HG03196 (cell line): ENCODE data around the gene TBC1D14.

Source experiments
- ATAC-seq: cut with Tn5 transposase; IDR thresholded peaks from one replicate; pipeline ENCODE4 v1.9.1; 2021; ENCODE audit not compliant: unreplicated experiment

The TBC1D14 gene

GRCh38 chr4:6944301-6945051, 34.9 kb downstream of the TBC1D14 start:
- ATAC-seq: no peak

GRCh38 chr4:6945052-6945409, 35.4 kb downstream of the TBC1D14 start:
- no peak for ATAC-seq

GRCh38 chr4:6946497-6946896, 36.9 kb downstream of the TBC1D14 start:
- no peak for ATAC-seq

- no peak for ATAC-seq
Measured at GRCh38 chr4:6948134-6948460, 38.5 kb downstream of the TBC1D14 start.

- no peak for ATAC-seq
Measured at GRCh38 chr4:6951880-6952381, 42.3 kb downstream of the TBC1D14 start.

- ATAC-seq: no peak
Measured at GRCh38 chr4:6953751-6954380, 44.2 kb downstream of the TBC1D14 start.

- no peak for ATAC-seq
Measured at GRCh38 chr4:6955261-6955911, 45.8 kb downstream of the TBC1D14 start.

GRCh38 chr4:6956087-6956433, 46.4 kb downstream of the TBC1D14 start:
- ATAC-seq: no peak

GRCh38 chr4:6956434-6957147, 47.0 kb downstream of the TBC1D14 start:
- ATAC-seq: no peak

- no peak for ATAC-seq
Measured at GRCh38 chr4:6957148-6957520, 47.5 kb downstream of the TBC1D14 start.

GRCh38 chr4:6957994-6958393, 48.4 kb downstream of the TBC1D14 start:
- no peak for ATAC-seq

- no peak for ATAC-seq
Measured at GRCh38 chr4:6959261-6959660, 49.6 kb downstream of the TBC1D14 start.

- ATAC-seq: no peak
Measured at GRCh38 chr4:6960154-6960553, 50.5 kb downstream of the TBC1D14 start.

GRCh38 chr4:6960628-6961412, 51.2 kb downstream of the TBC1D14 start:
- no peak for ATAC-seq

- ATAC-seq: no peak
Measured at GRCh38 chr4:6961496-6962210, 52.0 kb downstream of the TBC1D14 start.

- no peak for ATAC-seq
Measured at GRCh38 chr4:6962211-6963041, 52.8 kb downstream of the TBC1D14 start.

GRCh38 chr4:6963139-6963611, 53.5 kb downstream of the TBC1D14 start:
- ATAC-seq: no peak

- ATAC-seq: no peak
Measured at GRCh38 chr4:6964858-6965257, 55.2 kb downstream of the TBC1D14 start.

GRCh38 chr4:6965329-6965728, 55.7 kb downstream of the TBC1D14 start:
- no peak for ATAC-seq
